ENCODE results near the gene GSX1. TPM values are rescaled to one million over a fixed set of nuclear protein-coding genes. Genes with fewer than 3 reads are reported as not detected.

The GSX1 gene
- total RNA-seq, 1 donor from 2014 or later, result not detected

DNA sequence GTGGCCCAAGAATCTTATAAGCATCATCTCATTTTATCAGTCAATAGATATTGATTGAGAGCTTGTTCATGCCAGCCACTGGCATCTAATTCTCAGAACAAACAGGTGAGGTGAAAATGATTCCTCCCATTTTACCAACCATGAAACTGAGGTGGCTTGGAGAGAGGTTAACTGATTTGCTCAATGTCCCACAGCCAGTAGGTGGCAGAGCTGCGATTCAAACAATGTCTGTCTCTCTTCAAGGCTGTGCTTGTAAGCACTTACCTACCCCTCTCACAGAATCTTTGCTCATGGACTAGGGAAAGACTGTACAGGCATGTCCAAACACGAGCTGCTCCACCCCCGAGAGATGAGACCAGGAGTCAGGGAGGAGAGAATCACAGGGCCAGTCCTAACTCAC, 21.5 kb upstream of the GSX1 start:
- no peaks in the 10 kb centered on the region for H3K9me3 ChIP-seq
- intact Hi-C loops (cut with DNase I), result no loop called here
- H3K4me3 ChIP-seq, result no peak overlapping the region
- no peak for DNase-seq
- no peaks in the 10 kb centered on the region for H3K36me3 ChIP-seq
- H3K27ac ChIP-seq, result no peak overlapping the region
- TF ChIP-seq CTCF (IDR thresholded peaks at IDR 0.05), result peak; percentile 32
- H3K27me3 ChIP-seq, result peaks cover 30% of the 10 kb centered on the region
- H3K4me1 ChIP-seq, result no peaks in the 10 kb centered on the region
- peak; percentile 61 for ATAC-seq

- no peaks in the 10 kb centered on the region for H3K36me3 ChIP-seq
- TF ChIP-seq CTCF (IDR thresholded peaks at IDR 0.05), result no peak
- no peak overlapping the region for H3K4me3 ChIP-seq
- intact Hi-C loops (cut with DNase I), result no loop called here
- peaks cover 29% of the 10 kb centered on the region for H3K27me3 ChIP-seq
- no peaks in the 10 kb centered on the region for H3K9me3 ChIP-seq
- ATAC-seq (no peak), DNase-seq (no peak)
- no peaks in the 10 kb centered on the region for H3K4me1 ChIP-seq
- no peak overlapping the region for H3K27ac ChIP-seq
Measured at GRCh38 chr13:27772651-27773425, 19.4 kb upstream of the GSX1 start.

GRCh38 chr13:27774169-27774568, 18.1 kb upstream of the GSX1 start:
- ATAC-seq (no peak), DNase-seq (no peak)
- H3K4me1 ChIP-seq, result no peaks in the 10 kb centered on the region
- no peaks in the 10 kb centered on the region for H3K36me3 ChIP-seq
- peaks cover 20% of the 10 kb centered on the region for H3K27me3 ChIP-seq
- TF ChIP-seq CTCF (IDR thresholded peaks at IDR 0.05), result no peak
- no peak overlapping the region for H3K27ac ChIP-seq
- no peak overlapping the region for H3K4me3 ChIP-seq
- intact Hi-C loops (cut with DNase I), result no loop called here
- no peaks in the 10 kb centered on the region for H3K9me3 ChIP-seq

GRCh38 chr13:27774651-27775050, 17.6 kb upstream of the GSX1 start:
- Histone ChIP-seq H3K27me3 (peaks cover 15% of the 10 kb centered on the region), H3K36me3 (no peaks in the 10 kb centered on the region), H3K27ac (no peak overlapping the region), H3K4me1 (no peaks in the 10 kb centered on the region), H3K4me3 (no peak overlapping the region), H3K9me3 (no peaks in the 10 kb centered on the region)
- no peak for DNase-seq
- intact Hi-C loops (cut with DNase I), result no loop called here
- no peak for ATAC-seq
- TF ChIP-seq CTCF (IDR thresholded peaks at IDR 0.05), result no peak

GRCh38 chr13:27775943-27776342, 16.3 kb upstream of the GSX1 start:
- Histone ChIP-seq H3K4me1 (no peaks in the 10 kb centered on the region), H3K36me3 (no peaks in the 10 kb centered on the region), H3K27ac (no peak overlapping the region), H3K4me3 (no peak overlapping the region), H3K9me3 (no peaks in the 10 kb centered on the region), H3K27me3 (peaks cover 11% of the 10 kb centered on the region)
- intact Hi-C loops (cut with DNase I), result no loop called here
- TF ChIP-seq CTCF (IDR thresholded peaks at IDR 0.05), result no peak
- DNase-seq, result no peak
- no peak for ATAC-seq
